Adrenal gland (tissue), 12 donors: ENCODE data around the gene LSM12. TPM values are rescaled to one million over a fixed set of nuclear protein-coding genes. Genes with fewer than 3 reads are reported as not detected.
"Not testable (repeated sequence)": the region's sequence is repeated elsewhere in the genome, so short reads cannot be mapped to it uniquely, and the experiment has no call there.

Experiments
- DNase-seq, 7 donors: peaks; one replicate each; pipeline ENCODE4 v3.0.0-alpha.2; 2019 to 2020
- H3K27ac ChIP-seq, 5 donors: fragments of 200-600 bp; sonication (generic) in 4 of 5; 1 replicate in 3 of 5; 2 replicates in 2 of 5; pipeline versions ENCODE4 v1.5.1 to v1.8.0; 2016 to 2020; ENCODE audit warnings: mild to moderate bottlenecking in 1 of 5
- H3K27me3 ChIP-seq: fragments of 200-600 bp; 2 replicates; pipeline ENCODE4 v1.8.0; 2021
- H3K36me3 ChIP-seq, 2 donors: fragments of 200-600 bp; replicated peaks in 1 of 2; 1 replicate in 1 of 2; 2 replicates in 1 of 2; pipeline versions ENCODE4 v1.5.1 to v1.8.0; 2018 to 2022
- H3K4me1 ChIP-seq, 2 donors: fragments of 200-600 bp; replicated peaks in 1 of 2; 1 replicate in 1 of 2; 2 replicates in 1 of 2; pipeline versions ENCODE4 v1.5.1 to v1.8.0; 2018 to 2021
- H3K4me3 ChIP-seq, 4 donors: fragments of 200-600 bp; sonication (generic) in 3 of 4; one replicate each; pipeline ENCODE4 v1.5.1; 2016 to 2018
- H3K9me3 ChIP-seq, 3 donors: fragments of 200-600 bp; sonication (generic) in 1 of 3; replicated peaks in 1 of 3; 1 replicate in 2 of 3; 2 replicates in 1 of 3; pipeline versions ENCODE4 v1.5.1 to v1.8.0; 2016 to 2021
- POLR2A ChIP-seq, 2 donors: fragments of 450-650 bp; IDR thresholded peaks; one replicate each; pipeline ENCODE4 v1.6.1; 2017; ENCODE audit warnings: antibody characterized with exemption in 2 of 2, mild to moderate bottlenecking in 2 of 2, moderate library complexity in 1 of 2
- WGBS, 4 donors: extraction: QIAGEN DNeasy Blood & Tissue Kit in 2 of 4; methylation state at CpG; one replicate each; pipeline versions ENCODE4 v1.1.5 to v1.1.7; 2013 to 2017; 5-methylcytosine and 5-hydroxymethylcytosine counted together
- intact Hi-C, 2 donors: fragments of 100-400 bp; cut with DNase I; formaldehyde crosslinking; loops; one replicate each; pipeline versions ENCODE4 v1.14.1 to v1.15.0; 2022 to 2023
- polyA plus RNA-seq, 3 donors: library from polyadenylated mRNA; stranded (reverse); fragments of 200-250 nt in 2 of 3; fragments of 350-450 nt in 1 of 3; fragmentation: Illumina TruSeq in 1 of 3; extraction: RNeasy Lipid Tissue Mini Kit (QIAGEN cat#74804) in 1 of 3; gene quantifications; one replicate each; pipeline ENCODE4 v1.2.3, GENCODE V29; 2013 to 2014
- total RNA-seq, 9 donors: library from RNA; depleted of rRNA in 4 of 9; stranded (reverse); fragments of >200 nt in 4 of 9; fragments of 120-200 nt in 1 of 9; fragmentation: NEBNext Ultra II Directional in 1 of 9; extraction: Animal tissue kit (Norgen Biotek cat#: 25700) in 1 of 9; gene quantifications; one replicate each; pipeline versions ENCODE4 v1.1.0 to v1.2.4, GENCODE V29; 2013 to 2023
- TF ChIP-seq, protein P1 (sequence below), 6 experiments: fragments of 450-650 bp in 4 of 6; fragments of 200-600 bp in 2 of 6; sonication (generic) in 1 of 6; IDR thresholded peaks; 1 replicate in 5 of 6; 2 replicates in 1 of 6; pipeline versions ENCODE4 v1.5.1 to v1.8.0; 2016 to 2021; ENCODE audit warnings: antibody characterized with exemption in 6 of 6, mild to moderate bottlenecking in 2 of 6, moderate library complexity in 1 of 6
- donor health status: healthy with polysubstance abuse.
- donor health status: Bipolar disorder and iron deficiency.
- donor health status: DM: yes; HTN: yes; CAD: no.
- donor health status: DM: no; HTN: no; CAD: no.
- donor health status: DM: no; HTN: no; CAD: no.
- donor health status: DM: yes; HTN: yes; CAD: no.

LSM12 gene
- total and polyA plus RNA-seq, 12 donors = 19.8 to 54.7 (median 37.3) TPM

DNA sequence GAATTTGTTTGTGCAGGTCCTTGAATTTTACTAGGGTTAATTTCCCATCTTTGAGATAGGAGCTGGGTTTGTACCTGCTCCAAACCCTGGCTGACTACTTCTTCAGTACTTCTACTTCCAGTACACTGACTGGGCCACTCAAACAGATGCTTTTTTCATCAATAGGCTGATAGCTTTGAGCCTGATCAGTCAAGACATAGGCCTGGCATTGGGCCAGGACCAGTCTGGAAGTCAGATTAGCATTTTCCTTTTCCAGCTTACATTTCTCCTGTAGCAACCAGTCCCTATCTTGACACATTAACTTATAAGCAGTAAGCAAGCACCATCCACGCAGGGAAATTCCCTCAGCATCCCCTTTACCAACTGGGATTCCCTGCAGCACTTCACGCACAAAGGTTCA, 44.2 kb downstream of the LSM12 start:
- 92 to 96% (median 92%) methylated on average over 2 of the region's 2 CpGs for WGBS, 4 donors
- DNase-seq = no peak
- no peaks in the 10 kb centered on the region for H3K4me1 ChIP-seq
- no peak overlapping the region for H3K4me3 ChIP-seq
- peaks cover 0 to 8% of the 10 kb centered on the region in 2 donors for H3K36me3 ChIP-seq
- H3K27me3 ChIP-seq = no peaks in the 10 kb centered on the region
- TF ChIP-seq, protein P1, sequence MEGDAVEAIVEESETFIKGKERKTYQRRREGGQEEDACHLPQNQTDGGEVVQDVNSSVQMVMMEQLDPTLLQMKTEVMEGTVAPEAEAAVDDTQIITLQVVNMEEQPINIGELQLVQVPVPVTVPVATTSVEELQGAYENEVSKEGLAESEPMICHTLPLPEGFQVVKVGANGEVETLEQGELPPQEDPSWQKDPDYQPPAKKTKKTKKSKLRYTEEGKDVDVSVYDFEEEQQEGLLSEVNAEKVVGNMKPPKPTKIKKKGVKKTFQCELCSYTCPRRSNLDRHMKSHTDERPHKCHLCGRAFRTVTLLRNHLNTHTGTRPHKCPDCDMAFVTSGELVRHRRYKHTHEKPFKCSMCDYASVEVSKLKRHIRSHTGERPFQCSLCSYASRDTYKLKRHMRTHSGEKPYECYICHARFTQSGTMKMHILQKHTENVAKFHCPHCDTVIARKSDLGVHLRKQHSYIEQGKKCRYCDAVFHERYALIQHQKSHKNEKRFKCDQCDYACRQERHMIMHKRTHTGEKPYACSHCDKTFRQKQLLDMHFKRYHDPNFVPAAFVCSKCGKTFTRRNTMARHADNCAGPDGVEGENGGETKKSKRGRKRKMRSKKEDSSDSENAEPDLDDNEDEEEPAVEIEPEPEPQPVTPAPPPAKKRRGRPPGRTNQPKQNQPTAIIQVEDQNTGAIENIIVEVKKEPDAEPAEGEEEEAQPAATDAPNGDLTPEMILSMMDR (IDR thresholded peaks at IDR 0.05) = no peak
- no peak for TF ChIP-seq POLR2A (IDR thresholded peaks at IDR 0.05)
- no peaks in the 10 kb centered on the region for H3K9me3 ChIP-seq
- intact Hi-C loops = no loop called here
- no peak overlapping the region for H3K27ac ChIP-seq

DNA sequence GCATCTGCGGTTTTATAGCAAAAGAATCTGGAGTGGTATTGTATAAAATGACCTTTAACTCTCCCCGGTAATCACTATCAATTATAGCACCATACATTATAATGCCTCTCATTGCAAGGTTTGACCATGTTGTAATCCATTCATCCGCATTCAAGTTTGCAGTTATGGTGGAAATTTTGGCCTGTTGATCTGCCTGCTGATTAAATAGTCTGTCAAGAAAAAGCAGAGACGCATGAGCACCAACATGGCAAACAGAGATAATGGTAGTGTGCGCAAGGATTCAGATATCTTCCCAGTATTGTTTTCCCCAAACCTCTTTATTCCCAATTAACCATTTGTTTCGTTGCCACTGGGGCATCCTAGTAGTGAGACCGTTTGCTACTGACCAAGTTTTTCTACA, 45.2 kb downstream of the LSM12 start:
- H3K27me3 ChIP-seq, H3K27ac ChIP-seq, DNase-seq, H3K36me3 ChIP-seq, H3K4me1 ChIP-seq, H3K4me3 ChIP-seq, H3K9me3 ChIP-seq, intact Hi-C loops: not testable (repeated sequence)
- WGBS, 4 donors = 91 to 96% (median 94%) methylated on average over 7 of the region's 7 CpGs

DNA sequence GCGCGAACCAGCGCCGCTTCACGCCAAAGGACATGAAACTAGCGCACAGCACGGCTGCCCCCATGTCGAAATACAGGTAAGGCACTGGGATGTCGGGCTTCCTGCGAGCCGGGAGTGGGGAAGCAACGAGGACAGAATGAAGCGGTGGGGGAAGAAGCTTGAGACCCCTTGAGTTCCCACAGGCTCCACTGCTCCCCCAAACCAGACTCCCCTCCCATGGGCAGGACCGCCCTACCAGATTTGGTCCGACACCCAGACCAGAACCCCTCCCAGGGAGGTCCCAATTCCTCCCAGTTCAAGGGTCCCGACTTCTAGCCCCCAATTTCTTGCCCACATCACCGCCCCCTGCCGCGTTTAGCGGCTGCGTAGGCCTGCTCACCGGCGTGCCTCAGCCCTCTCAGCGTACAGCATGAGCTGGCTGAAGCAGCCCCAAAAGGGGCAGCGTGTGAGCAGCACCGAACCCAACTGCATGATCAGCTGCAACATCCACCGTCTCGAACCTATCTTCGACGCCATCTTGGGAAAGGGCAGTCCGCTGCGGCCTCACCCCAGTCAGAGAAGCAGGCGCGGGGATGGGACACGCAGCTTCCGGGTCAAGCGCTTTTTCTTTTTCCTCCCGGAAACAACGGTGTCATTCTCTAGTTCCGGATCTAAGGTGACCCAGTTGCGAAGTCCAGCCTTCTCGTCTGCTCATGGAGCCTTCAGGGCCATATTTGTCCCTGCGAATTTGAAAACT, 51.9 kb downstream of the LSM12 start, which contains the start of gene TMEM101:
Gene TMEM101, minus strand, starts transcription at position 527 of the 736 bp plus-strand sequence. Its CDS starts 11 bp downstream, at position 516.
- Histone ChIP-seq H3K4me3 (peak within 1 kb of the TSS; percentile 31 to 96 (median 80)), H3K27me3 (no peaks in the 10 kb centered on the region), H3K27ac (peak within 1 kb of the TSS in 3 of 5 donors; percentile 48 to 79 (median 73)), H3K9me3 (no peaks in the 10 kb centered on the region), H3K36me3 (peaks cover 0 to 4% of the 10 kb centered on the region in 2 donors), H3K4me1 (peaks cover 9 to 10% of the 10 kb centered on the region in 2 donors)
- peak in 1 of 2 donors; percentile 58 for TF ChIP-seq POLR2A (IDR thresholded peaks at IDR 0.05)
- TF ChIP-seq, protein P1 (IDR thresholded peaks at IDR 0.05) = no peak
- DNase-seq = peak; percentile 88 to 97 (median 93)
- 0 to 4% (median 1%) methylated on average over 18 to 43 of the region's 43 CpGs for WGBS, 4 donors
- intact Hi-C loops = no loop called here

DNA sequence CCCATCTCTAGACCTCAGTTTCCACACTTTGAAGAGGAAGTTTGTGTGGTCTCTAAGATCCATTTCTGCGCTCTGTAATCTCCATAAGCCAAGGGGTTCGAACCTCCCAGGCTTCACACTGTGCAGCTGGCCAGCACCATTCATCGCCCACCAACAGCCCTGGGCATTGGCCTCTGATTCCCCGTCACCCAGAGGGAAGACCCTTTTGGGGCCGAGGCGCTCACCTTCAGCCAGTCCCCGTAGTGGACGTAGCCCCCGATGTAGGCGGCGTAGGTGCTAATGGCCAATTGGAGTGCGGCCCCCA, 52.4 kb downstream of the LSM12 start:
- Histone ChIP-seq H3K4me3 (peak overlapping the region in 3 of 4 donors; percentile 74 to 96 (median 86)), H3K4me1 (peaks cover 9 to 10% of the 10 kb centered on the region in 2 donors), H3K9me3 (no peaks in the 10 kb centered on the region), H3K27me3 (no peaks in the 10 kb centered on the region), H3K27ac (peak overlapping the region in 2 of 5 donors; percentile 48 to 79), H3K36me3 (peaks cover 0 to 4% of the 10 kb centered on the region in 2 donors)
- peak in 1 of 7 donors; percentile 21 for DNase-seq
- intact Hi-C loops = no loop called here
- no peak for TF ChIP-seq POLR2A (IDR thresholded peaks at IDR 0.05)
- TF ChIP-seq, protein P1 (IDR thresholded peaks at IDR 0.05) = no peak
- WGBS, 4 donors = 9 to 33% (median 12%) methylated on average over 1 to 12 of the region's 12 CpGs

DNA sequence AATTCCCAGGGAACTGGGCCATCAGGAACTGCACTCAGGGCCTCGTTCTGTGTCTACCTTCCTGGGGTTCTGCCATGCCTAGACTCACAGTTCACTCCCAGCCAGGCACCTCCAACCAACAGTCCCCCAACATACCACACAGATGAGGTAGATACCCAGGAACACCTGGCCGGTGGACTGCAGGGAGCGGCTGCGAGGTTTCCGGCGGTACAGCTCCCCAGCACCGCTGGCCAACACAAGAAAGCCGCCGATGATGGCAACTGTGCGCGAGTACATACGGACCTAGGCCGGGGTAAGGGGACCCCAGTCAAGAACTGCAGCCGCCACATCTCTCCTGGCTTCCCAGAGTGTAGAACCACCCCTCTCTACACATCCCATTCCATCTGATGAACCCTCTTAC, 53.6 kb downstream of the LSM12 start:
- no peak for TF ChIP-seq POLR2A (IDR thresholded peaks at IDR 0.05)
- TF ChIP-seq, protein P1 (IDR thresholded peaks at IDR 0.05) = no peak
- H3K27ac ChIP-seq = no peak overlapping the region
- no peaks in the 10 kb centered on the region for H3K9me3 ChIP-seq
- no peaks in the 10 kb centered on the region for H3K27me3 ChIP-seq
- H3K4me3 ChIP-seq = no peak overlapping the region
- intact Hi-C loops = no loop called here
- H3K36me3 ChIP-seq = peaks cover 0 to 4% of the 10 kb centered on the region in 2 donors
- WGBS, 4 donors = 87 to 95% (median 94%) methylated on average over 3 to 14 of the region's 14 CpGs
- DNase-seq = no peak
- peaks cover 10 to 18% of the 10 kb centered on the region in 2 donors for H3K4me1 ChIP-seq
